Panc1 (cell line): ENCODE measurements around the gene CYSTM1.

Source experiments
- CTCF ChIP-seq: fragments of 450-650 bp; IDR thresholded peaks from 2 replicates; pipeline ENCODE4 v1.5.1; 2017; ENCODE audit warnings: mild to moderate bottlenecking
- POLR2AphosphoS5 ChIP-seq: IDR thresholded peaks from 2 replicates; pipeline ENCODE4 v1.6.1; 2012; ENCODE audit warnings: mild to moderate bottlenecking, low read depth, low read length, moderate library complexity
- REST ChIP-seq, 2 experiments: IDR thresholded peaks; 2 replicates each; pipeline ENCODE4 v1.6.1; 2011 to 2012; ENCODE audit warnings: low read depth in 2 of 2, control low read depth in 1 of 2, low read length in 1 of 2, mild to moderate bottlenecking in 1 of 2, moderate library complexity in 1 of 2; ENCODE audit not compliant: insufficient read depth in 1 of 2
- TCF7L2 ChIP-seq: IDR thresholded peaks from 2 replicates; pipeline ENCODE4 v1.6.1; 2011; ENCODE audit warnings: mild to moderate bottlenecking, low read depth, low read length, inconsistent platforms

- TF ChIP-seq CTCF (no peak), POLR2AphosphoS5 (no peak), TCF7L2 (no peak), REST (IDR thresholded peaks at IDR 0.05; ENCODE audit: insufficient read depth in 1 of 2, low read depth in 2 of 2, low read length in 1 of 2) (no peak)
These were observed 107.3 kb downstream of the CYSTM1 start for GRCh38 chr5:140282266-140282665.
